ENCODE measurements around the gene DAPK2.

DNA sequence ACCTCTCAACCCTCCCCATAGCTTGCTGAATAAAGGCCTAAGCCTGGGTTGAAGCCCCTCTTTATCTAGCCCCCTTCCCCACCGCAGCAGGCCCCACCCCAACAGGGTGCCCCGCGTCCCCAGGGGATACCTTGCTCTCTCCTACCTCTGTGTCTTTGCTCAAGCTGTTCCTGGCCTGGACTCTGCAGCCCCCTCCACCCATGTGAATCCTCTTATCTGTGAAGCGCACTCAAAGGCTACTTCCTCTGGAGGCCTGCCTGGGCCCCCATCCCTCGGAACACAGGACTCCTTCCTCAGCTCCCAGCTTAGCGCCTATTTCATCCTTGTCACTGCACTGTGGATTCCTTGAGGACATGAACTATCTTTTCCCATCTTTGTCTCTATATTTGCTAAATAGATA is 151.1 kb downstream of the DAPK2 start:
- TF ChIP-seq, protein P1, sequence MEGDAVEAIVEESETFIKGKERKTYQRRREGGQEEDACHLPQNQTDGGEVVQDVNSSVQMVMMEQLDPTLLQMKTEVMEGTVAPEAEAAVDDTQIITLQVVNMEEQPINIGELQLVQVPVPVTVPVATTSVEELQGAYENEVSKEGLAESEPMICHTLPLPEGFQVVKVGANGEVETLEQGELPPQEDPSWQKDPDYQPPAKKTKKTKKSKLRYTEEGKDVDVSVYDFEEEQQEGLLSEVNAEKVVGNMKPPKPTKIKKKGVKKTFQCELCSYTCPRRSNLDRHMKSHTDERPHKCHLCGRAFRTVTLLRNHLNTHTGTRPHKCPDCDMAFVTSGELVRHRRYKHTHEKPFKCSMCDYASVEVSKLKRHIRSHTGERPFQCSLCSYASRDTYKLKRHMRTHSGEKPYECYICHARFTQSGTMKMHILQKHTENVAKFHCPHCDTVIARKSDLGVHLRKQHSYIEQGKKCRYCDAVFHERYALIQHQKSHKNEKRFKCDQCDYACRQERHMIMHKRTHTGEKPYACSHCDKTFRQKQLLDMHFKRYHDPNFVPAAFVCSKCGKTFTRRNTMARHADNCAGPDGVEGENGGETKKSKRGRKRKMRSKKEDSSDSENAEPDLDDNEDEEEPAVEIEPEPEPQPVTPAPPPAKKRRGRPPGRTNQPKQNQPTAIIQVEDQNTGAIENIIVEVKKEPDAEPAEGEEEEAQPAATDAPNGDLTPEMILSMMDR (conservative IDR thresholded peaks at IDR 0.05; ENCODE audit: low read length), result no peak
- TF ChIP-seq EZH2phosphoT487 (IDR thresholded peaks at IDR 0.05; ENCODE audit: borderline replicate concordance), result no peak

All from Loucy (cell line).